Stimulated activated CD8-positive, alpha-beta memory T cell treated with anti-CD3 and anti-CD28 coated beads, Interleukin-12 subunit alpha, Interleukin-12 subunit beta, amount 100 ng/mL, for 1 hour (primary cell): ENCODE measurements around the gene LTA.

ENCODE experiments used
- DNase-seq: peaks from one replicate; pipeline ENCODE4 v3.0.0-alpha.2; 2020; ENCODE audit warnings: low read depth

LTA gene

GRCh38 chr6:31572041-31572911 lies at the start of gene LTA:
Gene LTA, plus strand, starts transcription at chr6:31572289. Its CDS starts 454 bp downstream, at chr6:31572743.
- DNase-seq = peak; percentile 55

- no peak for DNase-seq
Measured at GRCh38 chr6:31525553-31525931, 46.5 kb upstream of the LTA start.

- no peak for DNase-seq
Measured at GRCh38 chr6:31525932-31526591, 46.0 kb upstream of the LTA start.

GRCh38 chr6:31528307-31528777 lies 43.7 kb upstream of the LTA start:
- no peak for DNase-seq

GRCh38 chr6:31528821-31529328 lies 43.2 kb upstream of the LTA start, which contains the start of gene MCCD1:
Gene MCCD1, plus strand, starts transcription at chr6:31528962. Its CDS starts 53 bp downstream, at chr6:31529015.
- DNase-seq = no peak

- no peak for DNase-seq
Measured at GRCh38 chr6:31529329-31530150, 42.5 kb upstream of the LTA start.

- DNase-seq = no peak
Measured at GRCh38 chr6:31530659-31531058, 41.4 kb upstream of the LTA start.

- no peak for DNase-seq
Measured at GRCh38 chr6:31531162-31531561, 40.9 kb upstream of the LTA start.

GRCh38 chr6:31531771-31532643 lies 40.1 kb upstream of the LTA start:
- no peak for DNase-seq

- no peak for DNase-seq
Measured at GRCh38 chr6:31532644-31533454, 39.2 kb upstream of the LTA start.

- no peak for DNase-seq
Measured at GRCh38 chr6:31533455-31533841, 38.6 kb upstream of the LTA start.

- DNase-seq = no peak
Measured at GRCh38 chr6:31534011-31534410, 38.1 kb upstream of the LTA start.

- DNase-seq = no peak
Measured at GRCh38 chr6:31534521-31535040, 37.5 kb upstream of the LTA start.

- DNase-seq = no peak
Measured at GRCh38 chr6:31535538-31536324, 36.4 kb upstream of the LTA start.

GRCh38 chr6:31538805-31539400 lies 33.2 kb upstream of the LTA start:
- DNase-seq = no peak

GRCh38 chr6:31540640-31541039 lies 31.4 kb upstream of the LTA start:
- no peak for DNase-seq

- DNase-seq = peak; percentile 41
Measured at GRCh38 chr6:31541059-31541657, 30.9 kb upstream of the LTA start.
